HEK293 (cell line): ENCODE measurements around the gene TMEM263.

ENCODE experiments used
- GLIS1 ChIP-seq: fragments of 450-650 bp; formaldehyde crosslinking; IDR thresholded peaks from 2 replicates; pipeline ENCODE4 v1.5.1; 2016; ENCODE audit warnings: missing biosample characterization, missing genetic modification characterization
- KLF1 ChIP-seq: fragments of 450-650 bp; formaldehyde crosslinking; IDR thresholded peaks from 2 replicates; pipeline ENCODE4 v1.5.1; 2016; ENCODE audit warnings: missing biosample characterization, missing genetic modification characterization
- MEIS1 ChIP-seq: sonication (generic); formaldehyde crosslinking; IDR thresholded peaks from 2 replicates; pipeline ENCODE4 v1.8.1; 2022; ENCODE audit warnings: missing genetic modification reagents, mild to moderate bottlenecking, borderline replicate concordance
- RBAK ChIP-seq: fragments of 450-650 bp; formaldehyde crosslinking; IDR thresholded peaks from 2 replicates; pipeline ENCODE4 v1.5.1; 2016; ENCODE audit warnings: missing biosample characterization, missing genetic modification characterization
- ZFHX2 ChIP-seq: fragments of 450-650 bp; formaldehyde crosslinking; conservative IDR thresholded peaks from 2 replicates; pipeline ENCODE4 v1.5.1; 2016; ENCODE audit warnings: missing biosample characterization, missing genetic modification characterization
- ZNF19 ChIP-seq: fragments of 450-650 bp; formaldehyde crosslinking; IDR thresholded peaks from 2 replicates; pipeline ENCODE4; 2016; ENCODE audit warnings: missing biosample characterization, missing genetic modification characterization, low read depth
- ZNF670 ChIP-seq: fragments of 450-650 bp; formaldehyde crosslinking; IDR thresholded peaks from 2 replicates; pipeline ENCODE4 v1.5.1; 2016; ENCODE audit warnings: missing biosample characterization, missing genetic modification characterization, low read depth
- TF ChIP-seq, protein P1 (sequence below): fragments of 450-650 bp; formaldehyde crosslinking; IDR thresholded peaks from 2 replicates; pipeline ENCODE4 v1.5.1; 2016; ENCODE audit warnings: missing biosample characterization, missing genetic modification characterization
- TF ChIP-seq, protein P2 (sequence below): fragments of 450-650 bp; formaldehyde crosslinking; IDR thresholded peaks from 2 replicates; pipeline ENCODE4 v1.5.1; 2016; ENCODE audit warnings: missing biosample characterization, missing genetic modification characterization
- TF ChIP-seq, protein P3 (sequence below): fragments of 450-650 bp; formaldehyde crosslinking; IDR thresholded peaks from 2 replicates; pipeline ENCODE4 v1.5.1; 2017; ENCODE audit warnings: missing biosample characterization, missing genetic modification characterization
- TF ChIP-seq, protein P4 (sequence below): fragments of 450-650 bp; formaldehyde crosslinking; conservative IDR thresholded peaks from 2 replicates; pipeline ENCODE4 v1.5.1; 2016; ENCODE audit warnings: low read depth, missing biosample characterization, missing genetic modification characterization

DNA sequence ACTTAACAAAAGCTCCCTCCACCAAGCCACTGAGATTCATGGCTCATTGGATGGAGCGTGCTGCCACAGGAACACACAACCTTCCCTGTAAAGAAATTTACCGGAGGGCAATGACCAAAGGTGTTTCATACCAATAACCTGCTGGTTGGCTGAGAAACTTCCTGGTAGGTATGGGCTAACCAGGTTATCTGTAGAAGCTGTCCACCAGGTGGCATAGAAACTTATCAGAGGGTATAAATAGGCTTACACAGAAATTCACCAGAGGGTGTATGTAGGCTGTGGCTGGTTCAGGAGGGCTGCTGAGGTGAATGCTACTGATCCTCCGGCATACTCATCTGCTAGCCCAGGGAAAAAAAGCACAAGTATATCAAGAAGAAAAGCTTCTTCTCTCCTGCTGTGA, 58.3 kb downstream of the TMEM263 start:
- TF ChIP-seq, protein P1, sequence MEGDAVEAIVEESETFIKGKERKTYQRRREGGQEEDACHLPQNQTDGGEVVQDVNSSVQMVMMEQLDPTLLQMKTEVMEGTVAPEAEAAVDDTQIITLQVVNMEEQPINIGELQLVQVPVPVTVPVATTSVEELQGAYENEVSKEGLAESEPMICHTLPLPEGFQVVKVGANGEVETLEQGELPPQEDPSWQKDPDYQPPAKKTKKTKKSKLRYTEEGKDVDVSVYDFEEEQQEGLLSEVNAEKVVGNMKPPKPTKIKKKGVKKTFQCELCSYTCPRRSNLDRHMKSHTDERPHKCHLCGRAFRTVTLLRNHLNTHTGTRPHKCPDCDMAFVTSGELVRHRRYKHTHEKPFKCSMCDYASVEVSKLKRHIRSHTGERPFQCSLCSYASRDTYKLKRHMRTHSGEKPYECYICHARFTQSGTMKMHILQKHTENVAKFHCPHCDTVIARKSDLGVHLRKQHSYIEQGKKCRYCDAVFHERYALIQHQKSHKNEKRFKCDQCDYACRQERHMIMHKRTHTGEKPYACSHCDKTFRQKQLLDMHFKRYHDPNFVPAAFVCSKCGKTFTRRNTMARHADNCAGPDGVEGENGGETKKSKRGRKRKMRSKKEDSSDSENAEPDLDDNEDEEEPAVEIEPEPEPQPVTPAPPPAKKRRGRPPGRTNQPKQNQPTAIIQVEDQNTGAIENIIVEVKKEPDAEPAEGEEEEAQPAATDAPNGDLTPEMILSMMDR = no peak
- TF ChIP-seq RBAK (tag by site-specific recombination) (no peak), GLIS1 (tag by site-specific recombination) (no peak), ZFHX2 (tag by site-specific recombination) (no peak), ZNF19 (tag by site-specific recombination) (no peak), MEIS1 (no peak), KLF1 (no peak), ZNF670 (tag by site-specific recombination) (no peak)
- TF ChIP-seq, protein P2, sequence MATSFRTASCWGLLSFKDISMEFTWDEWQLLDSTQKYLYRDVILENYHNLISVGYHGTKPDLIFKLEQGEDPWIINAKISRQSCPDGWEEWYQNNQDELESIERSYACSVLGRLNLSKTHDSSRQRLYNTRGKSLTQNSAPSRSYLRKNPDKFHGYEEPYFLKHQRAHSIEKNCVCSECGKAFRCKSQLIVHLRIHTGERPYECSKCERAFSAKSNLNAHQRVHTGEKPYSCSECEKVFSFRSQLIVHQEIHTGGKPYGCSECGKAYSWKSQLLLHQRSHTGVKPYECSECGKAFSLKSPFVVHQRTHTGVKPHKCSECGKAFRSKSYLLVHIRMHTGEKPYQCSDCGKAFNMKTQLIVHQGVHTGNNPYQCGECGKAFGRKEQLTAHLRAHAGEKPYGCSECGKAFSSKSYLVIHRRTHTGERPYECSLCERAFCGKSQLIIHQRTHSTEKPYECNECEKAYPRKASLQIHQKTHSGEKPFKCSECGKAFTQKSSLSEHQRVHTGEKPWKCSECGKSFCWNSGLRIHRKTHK (tag by site-specific recombination) = no peak
- TF ChIP-seq, protein P3, sequence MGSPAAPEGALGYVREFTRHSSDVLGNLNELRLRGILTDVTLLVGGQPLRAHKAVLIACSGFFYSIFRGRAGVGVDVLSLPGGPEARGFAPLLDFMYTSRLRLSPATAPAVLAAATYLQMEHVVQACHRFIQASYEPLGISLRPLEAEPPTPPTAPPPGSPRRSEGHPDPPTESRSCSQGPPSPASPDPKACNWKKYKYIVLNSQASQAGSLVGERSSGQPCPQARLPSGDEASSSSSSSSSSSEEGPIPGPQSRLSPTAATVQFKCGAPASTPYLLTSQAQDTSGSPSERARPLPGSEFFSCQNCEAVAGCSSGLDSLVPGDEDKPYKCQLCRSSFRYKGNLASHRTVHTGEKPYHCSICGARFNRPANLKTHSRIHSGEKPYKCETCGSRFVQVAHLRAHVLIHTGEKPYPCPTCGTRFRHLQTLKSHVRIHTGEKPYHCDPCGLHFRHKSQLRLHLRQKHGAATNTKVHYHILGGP (tag by site-specific recombination) = no peak
- TF ChIP-seq, protein P4, sequence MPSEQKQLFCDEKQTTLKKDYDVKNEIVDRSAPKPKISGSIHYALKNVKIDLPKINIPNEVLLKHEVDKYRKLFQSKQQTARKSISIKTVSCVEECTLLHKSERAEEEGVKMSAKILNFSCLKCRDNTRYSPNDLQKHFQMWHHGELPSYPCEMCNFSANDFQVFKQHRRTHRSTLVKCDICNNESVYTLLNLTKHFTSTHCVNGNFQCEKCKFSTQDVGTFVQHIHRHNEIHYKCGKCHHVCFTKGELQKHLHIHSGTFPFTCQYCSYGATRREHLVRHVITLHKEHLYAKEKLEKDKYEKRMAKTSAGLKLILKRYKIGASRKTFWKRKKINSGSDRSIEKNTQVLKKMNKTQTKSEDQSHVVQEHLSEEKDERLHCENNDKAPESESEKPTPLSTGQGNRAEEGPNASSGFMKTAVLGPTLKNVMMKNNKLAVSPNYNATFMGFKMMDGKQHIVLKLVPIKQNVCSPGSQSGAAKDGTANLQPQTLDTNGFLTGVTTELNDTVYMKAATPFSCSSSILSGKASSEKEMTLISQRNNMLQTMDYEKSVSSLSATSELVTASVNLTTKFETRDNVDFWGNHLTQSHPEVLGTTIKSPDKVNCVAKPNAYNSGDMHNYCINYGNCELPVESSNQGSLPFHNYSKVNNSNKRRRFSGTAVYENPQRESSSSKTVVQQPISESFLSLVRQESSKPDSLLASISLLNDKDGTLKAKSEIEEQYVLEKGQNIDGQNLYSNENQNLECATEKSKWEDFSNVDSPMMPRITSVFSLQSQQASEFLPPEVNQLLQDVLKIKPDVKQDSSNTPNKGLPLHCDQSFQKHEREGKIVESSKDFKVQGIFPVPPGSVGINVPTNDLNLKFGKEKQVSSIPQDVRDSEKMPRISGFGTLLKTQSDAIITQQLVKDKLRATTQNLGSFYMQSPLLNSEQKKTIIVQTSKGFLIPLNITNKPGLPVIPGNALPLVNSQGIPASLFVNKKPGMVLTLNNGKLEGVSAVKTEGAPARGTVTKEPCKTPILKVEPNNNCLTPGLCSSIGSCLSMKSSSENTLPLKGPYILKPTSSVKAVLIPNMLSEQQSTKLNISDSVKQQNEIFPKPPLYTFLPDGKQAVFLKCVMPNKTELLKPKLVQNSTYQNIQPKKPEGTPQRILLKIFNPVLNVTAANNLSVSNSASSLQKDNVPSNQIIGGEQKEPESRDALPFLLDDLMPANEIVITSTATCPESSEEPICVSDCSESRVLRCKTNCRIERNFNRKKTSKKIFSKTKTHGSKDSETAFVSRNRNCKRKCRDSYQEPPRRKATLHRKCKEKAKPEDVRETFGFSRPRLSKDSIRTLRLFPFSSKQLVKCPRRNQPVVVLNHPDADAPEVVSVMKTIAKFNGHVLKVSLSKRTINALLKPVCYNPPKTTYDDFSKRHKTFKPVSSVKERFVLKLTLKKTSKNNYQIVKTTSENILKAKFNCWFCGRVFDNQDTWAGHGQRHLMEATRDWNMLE = no peak
